Central memory CD4-positive, alpha-beta T cell (primary cell): ENCODE measurements around the gene WDR46.
A peak's percentile ranks its signal among the peaks of the same experiment; 100 is the strongest.

Experiments used
- DNase-seq: peaks from one replicate; pipeline ENCODE4 v3.0.0; 2022

WDR46 gene

GRCh38 chr6:33259032-33259431 is 30.0 kb downstream of the WDR46 start:
- DNase-seq: no peak

GRCh38 chr6:33254591-33254990 is 34.4 kb downstream of the WDR46 start:
- DNase-seq: no peak

- no peak for DNase-seq
Observed at GRCh38 chr6:33252759-33253158, 36.3 kb downstream of the WDR46 start.

- DNase-seq: no peak
Observed at GRCh38 chr6:33251395-33252012, 37.5 kb downstream of the WDR46 start.

- DNase-seq: no peak
Observed at GRCh38 chr6:33250731-33251130, 38.3 kb downstream of the WDR46 start.

GRCh38 chr6:33249732-33250630 is 39.1 kb downstream of the WDR46 start:
- no peak for DNase-seq

- DNase-seq: peak; percentile 97
Observed at GRCh38 chr6:33248932-33249731, 39.9 kb downstream of the WDR46 start.

GRCh38 chr6:33248643-33248931 is 40.5 kb downstream of the WDR46 start:
- no peak for DNase-seq

GRCh38 chr6:33247977-33248642 is 40.9 kb downstream of the WDR46 start:
- peak; percentile 83 for DNase-seq

- no peak for DNase-seq
Observed at GRCh38 chr6:33243476-33243875, 45.6 kb downstream of the WDR46 start.

GRCh38 chr6:33241968-33242367 is 47.1 kb downstream of the WDR46 start:
- no peak for DNase-seq

- DNase-seq: no peak
Observed at GRCh38 chr6:33237741-33238140, 51.3 kb downstream of the WDR46 start.

- no peak for DNase-seq
Observed at GRCh38 chr6:33236852-33237251, 52.2 kb downstream of the WDR46 start.

GRCh38 chr6:33236328-33236727 is 52.7 kb downstream of the WDR46 start:
- DNase-seq: no peak

GRCh38 chr6:33235221-33235634 is 53.8 kb downstream of the WDR46 start:
- DNase-seq: no peak
